MM.1S (cell line): ENCODE data around the gene CPHXL.

ENCODE experiments used
- DNase-seq: peaks from one replicate; pipeline ENCODE4 v3.0.0-alpha.2; 2015
- H2AFZ ChIP-seq: fragments of 300-600 bp; sonication (generic); 2 replicates; pipeline ENCODE4 v1.6.0; 2016; ENCODE audit warnings: antibody characterized with exemption, low read length
- H3F3A ChIP-seq: fragments of 300-600 bp; sonication (generic); 2 replicates; pipeline ENCODE4 v1.6.1; 2016; ENCODE audit warnings: mild to moderate bottlenecking, antibody characterized with exemption, low read length, moderate library complexity, mixed read lengths; ENCODE audit not compliant: insufficient read depth
- H3K27ac ChIP-seq: fragments of 300-600 bp; sonication (generic); 2 replicates; pipeline ENCODE4 v1.5.1; 2016; ENCODE audit warnings: mild to moderate bottlenecking, low read length
- H3K27me3 ChIP-seq: fragments of 300-600 bp; sonication (generic); replicated peaks from 2 replicates; pipeline ENCODE4 v1.6.0; 2016; ENCODE audit warnings: low read length; ENCODE audit not compliant: insufficient read depth
- H3K36me3 ChIP-seq: fragments of 300-600 bp; sonication (generic); replicated peaks from 2 replicates; pipeline ENCODE4 v1.6.1; 2016; ENCODE audit warnings: mild to moderate bottlenecking, low read length, mixed read lengths; ENCODE audit not compliant: insufficient read depth
- H3K4me1 ChIP-seq: fragments of 300-600 bp; sonication (generic); 2 replicates; pipeline ENCODE4 v1.6.1; 2016; ENCODE audit warnings: low read length, mixed read lengths
- H3K4me2 ChIP-seq: fragments of 300-600 bp; sonication (generic); 2 replicates; pipeline ENCODE4 v1.6.0; 2016; ENCODE audit warnings: low read depth, low read length
- H3K4me3 ChIP-seq: fragments of 300-600 bp; sonication (generic); 2 replicates; pipeline ENCODE4 v1.5.1; 2016; ENCODE audit warnings: low read length, mixed read lengths
- H3K79me2 ChIP-seq: fragments of 300-600 bp; sonication (generic); 2 replicates; pipeline ENCODE4 v1.6.1; 2016; ENCODE audit warnings: mixed run types, low read length, mixed read lengths
- H3K9ac ChIP-seq: fragments of 300-600 bp; sonication (generic); 2 replicates; pipeline ENCODE4 v1.6.1; 2016; ENCODE audit warnings: low read length, mixed read lengths
- H3K9me2 ChIP-seq: fragments of 300-600 bp; sonication (generic); replicated peaks from 2 replicates; pipeline ENCODE4 v1.6.1; 2016; ENCODE audit warnings: mild to moderate bottlenecking, low read length, mixed read lengths; ENCODE audit not compliant: insufficient read depth
- H3K9me3 ChIP-seq: fragments of 300-600 bp; sonication (generic); replicated peaks from 2 replicates; pipeline ENCODE4 v1.6.1; 2016; ENCODE audit warnings: mild to moderate bottlenecking, low read length, mixed read lengths; ENCODE audit not compliant: insufficient read depth
- H4K20me1 ChIP-seq: fragments of 300-600 bp; sonication (generic); 2 replicates; pipeline ENCODE4 v1.6.1; 2016; ENCODE audit warnings: mild to moderate bottlenecking, low read length, moderate library complexity, mixed read lengths; ENCODE audit not compliant: insufficient read depth
- CTCF ChIP-seq: fragments of 300-600 bp; sonication (generic); IDR thresholded peaks from 2 replicates; pipeline ENCODE4 v1.5.1; 2016; ENCODE audit warnings: antibody characterized with exemption, low read length, mixed read lengths
- EZH2 ChIP-seq: fragments of 300-600 bp; sonication (generic); optimal IDR thresholded peaks from 2 replicates; pipeline ENCODE3; 2017; ENCODE audit warnings: low read depth, mild to moderate bottlenecking, antibody characterized with exemption, low read length, mixed read lengths
- EZH2phosphoT487 ChIP-seq: fragments of 300-600 bp; sonication (generic); IDR thresholded peaks from 2 replicates; pipeline ENCODE4 v1.6.1; 2018; ENCODE audit warnings: antibody characterized with exemption, low read length

CPHXL gene

GRCh38 chr16:75726390-75726789 is at the start of gene CPHXL:
Gene CPHXL (minus strand): TSS chr16:75726490. CDS start chr16:75726442, 48 bp downstream.
- H3K4me3 ChIP-seq: no peak within 1 kb of the TSS
- no peak within 1 kb of the TSS for H3K4me2 ChIP-seq
- no peaks in the 10 kb centered on the region for H3K36me3 ChIP-seq
- no peaks in the 10 kb centered on the region for H3K9me2 ChIP-seq
- no peaks in the 10 kb centered on the region for H3F3A ChIP-seq
- H3K9ac ChIP-seq: no peak within 1 kb of the TSS
- TF ChIP-seq EZH2 (no peak), EZH2phosphoT487 (no peak), CTCF (no peak)
- H3K79me2 ChIP-seq: no peaks in the 10 kb centered on the region
- no peak within 1 kb of the TSS for H2AFZ ChIP-seq
- no peak within 1 kb of the TSS for H3K27ac ChIP-seq
- H3K4me1 ChIP-seq: no peaks in the 10 kb centered on the region
- no peak for DNase-seq
- H4K20me1 ChIP-seq: no peaks in the 10 kb centered on the region
- H3K9me3 ChIP-seq: no peaks in the 10 kb centered on the region
- no peaks in the 10 kb centered on the region for H3K27me3 ChIP-seq

- Histone ChIP-seq H3K27ac (peak overlapping the region; percentile 29; the same call in 1 of the 2 replicates), H3K4me2 (peak overlapping the region; percentile 43), H4K20me1 (no peaks in the 10 kb centered on the region), H3K27me3 (no peaks in the 10 kb centered on the region), H3K9me3 (no peaks in the 10 kb centered on the region), H2AFZ (0 out of 2 replicates have a peak overlapping the region, but pooled peaks have one; percentile 42), H3K9ac (no peak overlapping the region), H3F3A (peaks cover 6% of the 10 kb centered on the region; the same call in 1 of the 2 replicates), H3K4me3 (no peak overlapping the region), H3K79me2 (no peaks in the 10 kb centered on the region), H3K4me1 (peaks cover 5% of the 10 kb centered on the region), H3K9me2 (no peaks in the 10 kb centered on the region), H3K36me3 (no peaks in the 10 kb centered on the region)
- TF ChIP-seq EZH2 (no peak), CTCF (no peak), EZH2phosphoT487 (no peak)
- DNase-seq: no peak
These were observed 47.9 kb upstream of the CPHXL start for GRCh38 chr16:75774197-75774596.

GRCh38 chr16:75770051-75770450 is 43.8 kb upstream of the CPHXL start:
- Histone ChIP-seq H3K9me2 (no peaks in the 10 kb centered on the region), H3K36me3 (no peaks in the 10 kb centered on the region), H3K27ac (no peak overlapping the region), H2AFZ (no peak overlapping the region), H3K9me3 (no peaks in the 10 kb centered on the region), H3K4me3 (no peak overlapping the region), H3F3A (peaks cover 6% of the 10 kb centered on the region; the same call in 1 of the 2 replicates), H3K27me3 (no peaks in the 10 kb centered on the region), H3K9ac (no peak overlapping the region), H4K20me1 (no peaks in the 10 kb centered on the region), H3K4me2 (no peak overlapping the region), H3K79me2 (no peaks in the 10 kb centered on the region), H3K4me1 (peaks cover 5% of the 10 kb centered on the region)
- TF ChIP-seq CTCF (no peak), EZH2 (no peak)
- DNase-seq: no peak
